Astrocyte of the cerebellum (primary cell): ENCODE results near the gene MAPT.

ENCODE experiments used
- DNase-seq: peaks from one replicate; pipeline ENCODE4 v3.0.0-alpha.2; 2011; ENCODE audit warnings: low read depth
- H3K4me3 ChIP-seq: 2 replicates; pipeline ENCODE4 v1.5.1; 2011; ENCODE audit warnings: mild to moderate bottlenecking, low read depth, low read length, moderate library complexity
- in situ Hi-C: cut with HindIII; loops from 2 replicates; pipeline ENCODE4 v1.10.0; 2017; ENCODE audit warnings: low sequenced_read_pairs
- TF ChIP-seq, protein P1 (sequence below): IDR thresholded peaks from 2 replicates; pipeline ENCODE4 v1.5.1; 2012; ENCODE audit warnings: low read length, low read depth, moderate library complexity, mild to moderate bottlenecking; ENCODE audit errors: missing control alignments

MAPT gene

DNA sequence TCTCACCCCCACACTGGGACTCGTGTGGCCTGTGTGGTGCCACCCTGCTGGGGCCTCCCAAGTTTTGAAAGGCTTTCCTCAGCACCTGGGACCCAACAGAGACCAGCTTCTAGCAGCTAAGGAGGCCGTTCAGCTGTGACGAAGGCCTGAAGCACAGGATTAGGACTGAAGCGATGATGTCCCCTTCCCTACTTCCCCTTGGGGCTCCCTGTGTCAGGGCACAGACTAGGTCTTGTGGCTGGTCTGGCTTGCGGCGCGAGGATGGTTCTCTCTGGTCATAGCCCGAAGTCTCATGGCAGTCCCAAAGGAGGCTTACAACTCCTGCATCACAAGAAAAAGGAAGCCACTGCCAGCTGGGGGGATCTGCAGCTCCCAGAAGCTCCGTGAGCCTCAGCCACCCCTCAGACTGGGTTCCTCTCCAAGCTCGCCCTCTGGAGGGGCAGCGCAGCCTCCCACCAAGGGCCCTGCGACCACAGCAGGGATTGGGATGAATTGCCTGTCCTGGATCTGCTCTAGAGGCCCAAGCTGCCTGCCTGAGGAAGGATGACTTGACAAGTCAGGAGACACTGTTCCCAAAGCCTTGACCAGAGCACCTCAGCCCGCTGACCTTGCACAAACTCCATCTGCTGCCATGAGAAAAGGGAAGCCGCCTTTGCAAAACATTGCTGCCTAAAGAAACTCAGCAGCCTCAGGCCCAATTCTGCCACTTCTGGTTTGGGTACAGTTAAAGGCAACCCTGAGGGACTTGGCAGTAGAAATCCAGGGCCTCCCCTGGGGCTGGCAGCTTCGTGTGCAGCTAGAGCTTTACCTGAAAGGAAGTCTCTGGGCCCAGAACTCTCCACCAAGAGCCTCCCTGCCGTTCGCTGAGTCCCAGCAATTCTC is 132.1 kb downstream of the MAPT start:
- H3K4me3 ChIP-seq = no peak overlapping the region
- in situ Hi-C loops = no loop called here
- TF ChIP-seq, protein P1, sequence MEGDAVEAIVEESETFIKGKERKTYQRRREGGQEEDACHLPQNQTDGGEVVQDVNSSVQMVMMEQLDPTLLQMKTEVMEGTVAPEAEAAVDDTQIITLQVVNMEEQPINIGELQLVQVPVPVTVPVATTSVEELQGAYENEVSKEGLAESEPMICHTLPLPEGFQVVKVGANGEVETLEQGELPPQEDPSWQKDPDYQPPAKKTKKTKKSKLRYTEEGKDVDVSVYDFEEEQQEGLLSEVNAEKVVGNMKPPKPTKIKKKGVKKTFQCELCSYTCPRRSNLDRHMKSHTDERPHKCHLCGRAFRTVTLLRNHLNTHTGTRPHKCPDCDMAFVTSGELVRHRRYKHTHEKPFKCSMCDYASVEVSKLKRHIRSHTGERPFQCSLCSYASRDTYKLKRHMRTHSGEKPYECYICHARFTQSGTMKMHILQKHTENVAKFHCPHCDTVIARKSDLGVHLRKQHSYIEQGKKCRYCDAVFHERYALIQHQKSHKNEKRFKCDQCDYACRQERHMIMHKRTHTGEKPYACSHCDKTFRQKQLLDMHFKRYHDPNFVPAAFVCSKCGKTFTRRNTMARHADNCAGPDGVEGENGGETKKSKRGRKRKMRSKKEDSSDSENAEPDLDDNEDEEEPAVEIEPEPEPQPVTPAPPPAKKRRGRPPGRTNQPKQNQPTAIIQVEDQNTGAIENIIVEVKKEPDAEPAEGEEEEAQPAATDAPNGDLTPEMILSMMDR = no peak
- no peak for DNase-seq

DNA sequence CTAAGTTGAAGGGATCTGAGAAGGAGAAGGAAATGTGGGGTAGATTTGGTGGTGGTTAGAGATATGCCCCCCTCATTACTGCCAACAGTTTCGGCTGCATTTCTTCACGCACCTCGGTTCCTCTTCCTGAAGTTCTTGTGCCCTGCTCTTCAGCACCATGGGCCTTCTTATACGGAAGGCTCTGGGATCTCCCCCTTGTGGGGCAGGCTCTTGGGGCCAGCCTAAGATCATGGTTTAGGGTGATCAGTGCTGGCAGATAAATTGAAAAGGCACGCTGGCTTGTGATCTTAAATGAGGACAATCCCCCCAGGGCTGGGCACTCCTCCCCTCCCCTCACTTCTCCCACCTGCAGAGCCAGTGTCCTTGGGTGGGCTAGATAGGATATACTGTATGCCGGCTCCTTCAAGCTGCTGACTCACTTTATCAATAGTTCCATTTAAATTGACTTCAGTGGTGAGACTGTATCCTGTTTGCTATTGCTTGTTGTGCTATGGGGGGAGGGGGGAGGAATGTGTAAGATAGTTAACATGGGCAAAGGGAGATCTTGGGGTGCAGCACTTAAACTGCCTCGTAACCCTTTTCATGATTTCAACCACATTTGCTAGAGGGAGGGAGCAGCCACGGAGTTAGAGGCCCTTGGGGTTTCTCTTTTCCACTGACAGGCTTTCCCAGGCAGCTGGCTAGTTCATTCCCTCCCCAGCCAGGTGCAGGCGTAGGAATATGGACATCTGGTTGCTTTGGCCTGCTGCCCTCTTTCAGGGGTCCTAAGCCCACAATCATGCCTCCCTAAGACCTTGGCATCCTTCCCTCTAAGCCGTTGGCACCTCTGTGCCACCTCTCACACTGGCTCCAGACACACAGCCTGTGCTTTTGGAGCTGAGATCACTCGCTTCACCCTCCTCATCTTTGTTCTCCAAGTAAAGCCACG is 133.0 kb downstream of the MAPT start:
- H3K4me3 ChIP-seq = no peak overlapping the region
- no peak for DNase-seq
- TF ChIP-seq, protein P1 = no peak
- in situ Hi-C loops = no loop called here

DNA sequence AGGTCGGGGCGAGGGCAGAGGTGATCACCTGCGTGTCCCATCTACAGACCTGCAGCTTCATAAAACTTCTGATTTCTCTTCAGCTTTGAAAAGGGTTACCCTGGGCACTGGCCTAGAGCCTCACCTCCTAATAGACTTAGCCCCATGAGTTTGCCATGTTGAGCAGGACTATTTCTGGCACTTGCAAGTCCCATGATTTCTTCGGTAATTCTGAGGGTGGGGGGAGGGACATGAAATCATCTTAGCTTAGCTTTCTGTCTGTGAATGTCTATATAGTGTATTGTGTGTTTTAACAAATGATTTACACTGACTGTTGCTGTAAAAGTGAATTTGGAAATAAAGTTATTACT is 133.6 kb downstream of the MAPT start:
- TF ChIP-seq, protein P1 = no peak
- no peak for DNase-seq
- no peak overlapping the region for H3K4me3 ChIP-seq
- in situ Hi-C loops = no loop called here

DNA sequence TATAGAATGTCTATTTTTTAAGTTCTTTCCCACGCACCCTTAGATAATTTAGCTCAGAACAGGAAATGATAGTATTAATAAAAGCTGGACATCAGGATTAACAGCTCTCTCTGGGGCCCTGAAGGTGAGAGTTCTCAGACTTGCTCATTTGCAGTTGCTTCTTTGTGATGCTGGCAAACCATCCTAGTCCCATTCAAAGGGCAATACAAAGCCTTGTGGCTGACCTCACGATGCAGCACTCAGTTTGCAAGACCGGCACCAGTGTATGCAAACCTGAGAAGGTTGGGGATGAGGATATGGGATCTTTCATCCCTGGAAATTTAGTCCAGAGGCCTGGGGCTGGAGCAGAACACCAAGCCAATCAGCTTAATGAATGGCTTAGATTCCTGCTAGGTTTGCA is 134.0 kb downstream of the MAPT start:
- no peak overlapping the region for H3K4me3 ChIP-seq
- in situ Hi-C loops = no loop called here
- TF ChIP-seq, protein P1 = no peak
- no peak for DNase-seq

DNA sequence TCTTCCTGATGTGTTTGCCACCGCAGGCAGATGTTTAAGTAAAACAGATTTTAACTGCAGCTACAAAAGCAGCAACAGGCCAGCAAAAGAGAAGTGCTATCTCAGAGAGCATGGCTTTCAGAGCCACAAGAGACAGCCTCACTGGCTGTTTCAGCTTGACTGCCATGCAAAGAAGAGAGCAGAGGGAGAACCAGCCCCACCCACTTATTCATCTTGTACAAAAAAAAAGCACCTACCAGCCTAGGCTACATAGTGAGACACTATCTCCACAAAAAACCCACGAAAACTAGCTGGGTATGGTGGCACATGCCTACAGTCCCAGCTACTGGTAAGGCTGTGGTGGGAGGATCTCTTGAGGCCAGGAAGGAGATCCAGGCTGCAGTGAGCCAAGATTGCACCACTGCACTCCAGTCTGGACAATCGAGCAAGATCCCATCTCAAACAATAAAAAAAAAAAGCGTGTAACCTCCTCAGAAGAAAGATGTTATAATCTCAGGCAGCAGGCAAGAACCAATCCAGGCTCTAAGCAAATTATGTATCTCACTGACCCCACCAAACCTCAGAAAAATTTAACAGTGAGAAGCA is 134.7 kb downstream of the MAPT start:
- DNase-seq = no peak
- no peak overlapping the region for H3K4me3 ChIP-seq
- in situ Hi-C loops = no loop called here
- TF ChIP-seq, protein P1 = no peak

DNA sequence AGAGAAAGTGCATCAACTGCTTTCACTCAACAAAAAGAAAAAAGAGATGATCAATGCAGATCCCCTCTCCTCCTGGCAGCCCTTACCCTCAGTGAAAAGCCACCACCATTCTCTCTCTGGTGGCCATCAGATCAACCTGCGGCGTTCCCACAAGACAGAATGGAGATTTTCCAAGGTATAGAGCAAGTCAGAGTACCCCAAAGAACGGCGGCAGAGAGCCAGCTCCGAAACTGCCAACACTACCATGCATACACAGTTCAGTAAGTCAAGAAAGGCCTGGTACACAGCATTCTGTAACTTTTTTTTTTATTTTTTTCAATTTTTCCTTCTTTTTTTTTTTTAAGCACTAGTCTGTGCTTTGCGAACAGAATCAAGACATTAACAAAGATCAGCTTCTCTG is 135.3 kb downstream of the MAPT start:
- no peak for DNase-seq
- TF ChIP-seq, protein P1 = no peak
- in situ Hi-C loops = no loop called here
- H3K4me3 ChIP-seq = no peak overlapping the region
